D721Med (cell line): ENCODE measurements around the gene PLCB1.

Experiments
- DNase-seq: peaks from one replicate; pipeline ENCODE4 v3.0.0; 2011; ENCODE audit warnings: low spot score; ENCODE audit not compliant: insufficient read length
- FAIRE-seq: peaks from 2 replicates; lab custom pipeline; 2011; peaks lifted over from hg19 to GRCh38; lab: Jason Lieb, UNC
- CTCF ChIP-seq: IDR thresholded peaks from 2 replicates; pipeline ENCODE4 v1.5.1; 2012; ENCODE audit warnings: mild to moderate bottlenecking, control low read depth; ENCODE audit not compliant: insufficient read depth; ENCODE audit errors: missing control alignments

Gene PLCB1

GRCh38 chr20:8292793-8293192, 160.7 kb downstream of the PLCB1 start:
- TF ChIP-seq CTCF = no peak
- FAIRE-seq = no peak
- no peak for DNase-seq

GRCh38 chr20:8293750-8294149, 161.7 kb downstream of the PLCB1 start:
- no peak for TF ChIP-seq CTCF
- DNase-seq (no peak), FAIRE-seq (no peak)

- no peak for TF ChIP-seq CTCF
- FAIRE-seq (no peak), DNase-seq (no peak)
Measured at GRCh38 chr20:8296536-8296935, 164.5 kb downstream of the PLCB1 start.

- no peak for TF ChIP-seq CTCF
- FAIRE-seq (no peak), DNase-seq (no peak)
Measured at GRCh38 chr20:8298426-8299043, 166.5 kb downstream of the PLCB1 start.

GRCh38 chr20:8299921-8300320, 167.9 kb downstream of the PLCB1 start:
- FAIRE-seq (no peak), DNase-seq (no peak)
- no peak for TF ChIP-seq CTCF

GRCh38 chr20:8301655-8302054, 169.6 kb downstream of the PLCB1 start:
- no peak for DNase-seq

More at GRCh38 chr20:8301655-8302054, 169.6 kb downstream of the PLCB1 start:
- TF ChIP-seq CTCF = no peak
- no peak for FAIRE-seq
